Measurements from ENCODE around the gene ADGRG3. TPM values are rescaled to one million over a fixed set of nuclear protein-coding genes. Genes with fewer than 3 reads are reported as not detected.
"Not testable (repeated sequence)": the region's sequence is repeated elsewhere in the genome, so short reads cannot be mapped to it uniquely, and the experiment has no call there.

Gene ADGRG3
- total RNA-seq, 4 donors from 2014 or later: 3.8 to 14.2 (median 8.2) TPM

DNA sequence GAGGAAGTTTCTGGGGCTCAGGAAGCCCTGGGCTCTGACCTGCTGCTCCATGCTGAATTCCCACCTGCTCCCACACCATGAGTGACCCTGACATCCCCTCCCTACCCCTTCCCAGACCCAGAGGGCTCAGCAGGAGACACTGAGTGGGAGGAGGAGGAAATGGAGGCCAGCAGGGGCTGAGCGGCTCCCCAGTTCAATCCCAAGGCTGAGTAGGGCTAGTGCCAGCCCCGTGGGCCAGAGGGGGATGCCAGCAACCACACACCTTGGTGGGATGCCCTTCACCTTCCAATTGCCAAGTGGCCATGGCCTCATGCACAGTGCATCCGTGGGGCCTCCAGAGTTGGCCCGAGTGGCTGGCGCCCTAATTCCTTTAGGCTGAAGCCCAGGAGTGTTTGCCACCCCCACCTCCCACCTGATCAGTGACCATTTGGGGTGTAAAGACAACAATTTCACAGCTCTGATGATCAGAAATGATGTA is 1.0 kb upstream of the ADGRG3 start:
- intact Hi-C loops (cut with DNase I): no loop called here
- WGBS, 2 donors: 83 to 100% methylated on average over 2 to 3 of the region's 5 CpGs
- H3K36me3 ChIP-seq: peaks cover 27% of the 10 kb centered on the region in 2 donors
- H3K4me1 ChIP-seq: no peaks in the 10 kb centered on the region
- H3K9me3 ChIP-seq: no peaks in the 10 kb centered on the region
- no peaks in the 10 kb centered on the region for H3K27me3 ChIP-seq
- H3K4me3 ChIP-seq (replicated peaks in 1 of 3): no peak overlapping the region
- TF ChIP-seq POLR2A (IDR thresholded peaks at IDR 0.05): no peak
- DNase-seq: no peak
- no peak overlapping the region for H3K27ac ChIP-seq

DNA sequence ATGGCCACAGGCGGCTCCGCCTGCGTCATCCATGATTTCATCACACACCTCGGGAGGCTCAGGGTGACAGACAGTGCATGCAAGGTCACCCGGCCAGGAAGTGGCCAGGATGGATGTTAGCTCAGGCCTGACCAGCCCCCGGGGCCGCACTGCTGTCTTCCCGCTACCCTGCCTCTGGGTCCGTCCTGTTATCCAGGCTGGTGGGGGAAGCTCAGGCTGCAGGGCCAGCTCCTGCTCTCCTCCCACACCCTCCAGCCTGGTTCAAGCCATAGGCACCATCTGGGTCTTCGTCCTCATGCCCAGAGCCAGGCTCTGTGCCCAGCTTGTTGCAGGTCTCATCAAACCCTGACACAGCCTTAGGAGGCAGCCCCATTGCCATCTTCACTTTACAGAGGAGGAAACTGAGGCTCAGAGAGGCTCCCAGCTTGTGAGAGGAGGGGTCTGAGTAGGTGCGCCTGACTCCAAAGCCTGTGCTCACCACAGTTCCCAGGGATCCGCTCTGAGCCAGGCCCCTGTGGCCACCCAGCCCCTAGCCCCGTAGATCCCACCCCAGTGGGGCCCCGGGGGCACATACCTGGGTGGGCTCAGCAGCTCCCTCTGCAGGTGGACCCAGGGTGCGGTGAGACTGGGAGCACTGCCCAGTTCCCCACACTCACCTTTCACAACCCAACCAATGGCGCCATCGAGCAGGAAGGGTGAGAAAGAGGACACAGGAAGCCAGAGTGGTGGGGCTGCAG is 412 bp upstream of the ADGRG3 start:
- H3K4me3 ChIP-seq (replicated peaks in 1 of 3): no peak overlapping the region
- intact Hi-C loops (cut with DNase I): no loop called here
- H3K9me3 ChIP-seq: no peaks in the 10 kb centered on the region
- TF ChIP-seq, protein P1, sequence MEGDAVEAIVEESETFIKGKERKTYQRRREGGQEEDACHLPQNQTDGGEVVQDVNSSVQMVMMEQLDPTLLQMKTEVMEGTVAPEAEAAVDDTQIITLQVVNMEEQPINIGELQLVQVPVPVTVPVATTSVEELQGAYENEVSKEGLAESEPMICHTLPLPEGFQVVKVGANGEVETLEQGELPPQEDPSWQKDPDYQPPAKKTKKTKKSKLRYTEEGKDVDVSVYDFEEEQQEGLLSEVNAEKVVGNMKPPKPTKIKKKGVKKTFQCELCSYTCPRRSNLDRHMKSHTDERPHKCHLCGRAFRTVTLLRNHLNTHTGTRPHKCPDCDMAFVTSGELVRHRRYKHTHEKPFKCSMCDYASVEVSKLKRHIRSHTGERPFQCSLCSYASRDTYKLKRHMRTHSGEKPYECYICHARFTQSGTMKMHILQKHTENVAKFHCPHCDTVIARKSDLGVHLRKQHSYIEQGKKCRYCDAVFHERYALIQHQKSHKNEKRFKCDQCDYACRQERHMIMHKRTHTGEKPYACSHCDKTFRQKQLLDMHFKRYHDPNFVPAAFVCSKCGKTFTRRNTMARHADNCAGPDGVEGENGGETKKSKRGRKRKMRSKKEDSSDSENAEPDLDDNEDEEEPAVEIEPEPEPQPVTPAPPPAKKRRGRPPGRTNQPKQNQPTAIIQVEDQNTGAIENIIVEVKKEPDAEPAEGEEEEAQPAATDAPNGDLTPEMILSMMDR (IDR thresholded peaks at IDR 0.05): peak in 2 of 6 experiments; percentile 14 to 27
- no peak for TF ChIP-seq POLR2A (IDR thresholded peaks at IDR 0.05)
- no peaks in the 10 kb centered on the region for H3K27me3 ChIP-seq
- H3K27ac ChIP-seq: peak overlapping the region in 1 of 3 donors; percentile 38
- H3K36me3 ChIP-seq: peaks cover 21% of the 10 kb centered on the region in 2 donors
- WGBS, 2 donors: 76 to 79% methylated on average over 7 to 11 of the region's 17 CpGs
- peak; percentile 34 to 41 for DNase-seq
- H3K4me1 ChIP-seq: no peaks in the 10 kb centered on the region

GRCh38 chr16:57668630-57669475 is 747 bp downstream of the ADGRG3 start:
- no peak overlapping the region for H3K4me3 ChIP-seq (replicated peaks in 1 of 3)
- intact Hi-C loops (cut with DNase I): no loop called here
- H3K4me1 ChIP-seq: no peaks in the 10 kb centered on the region
- 85 to 93% methylated on average over 20 of the region's 20 CpGs for WGBS, 2 donors
- DNase-seq: no peak
- H3K36me3 ChIP-seq: peaks cover 9% of the 10 kb centered on the region in 2 donors
- H3K27ac ChIP-seq: peak overlapping the region in 1 of 3 donors; percentile 38
- no peaks in the 10 kb centered on the region for H3K27me3 ChIP-seq
- TF ChIP-seq, protein P1 (IDR thresholded peaks at IDR 0.05): no peak
- H3K9me3 ChIP-seq: no peaks in the 10 kb centered on the region

GRCh38 chr16:57669476-57670162 is 1.5 kb downstream of the ADGRG3 start:
- no peaks in the 10 kb centered on the region for H3K4me1 ChIP-seq
- DNase-seq: no peak
- no peaks in the 10 kb centered on the region for H3K9me3 ChIP-seq
- H3K27me3 ChIP-seq: no peaks in the 10 kb centered on the region
- 92 to 94% methylated on average over 7 to 9 of the region's 12 CpGs for WGBS, 2 donors
- TF ChIP-seq POLR2A (IDR thresholded peaks at IDR 0.05): no peak
- H3K27ac ChIP-seq: no peak overlapping the region
- H3K36me3 ChIP-seq: peaks cover 2% of the 10 kb centered on the region in 2 donors
- H3K4me3 ChIP-seq (replicated peaks in 1 of 3): no peak overlapping the region
- intact Hi-C loops (cut with DNase I): no loop called here

- intact Hi-C loops (cut with DNase I): no loop called here
- H3K9me3 ChIP-seq: no peaks in the 10 kb centered on the region
- H3K36me3 ChIP-seq: no peaks in the 10 kb centered on the region
- no peaks in the 10 kb centered on the region for H3K27me3 ChIP-seq
- no peaks in the 10 kb centered on the region for H3K4me1 ChIP-seq
- H3K27ac ChIP-seq: no peak overlapping the region
- H3K4me3 ChIP-seq (replicated peaks in 1 of 3): no peak overlapping the region
- no peak for DNase-seq
- no peak for TF ChIP-seq POLR2A (IDR thresholded peaks at IDR 0.05)
- TF ChIP-seq, protein P1 (IDR thresholded peaks at IDR 0.05): no peak
- WGBS, 2 donors: 68 to 79% methylated on average over 4 of the region's 4 CpGs
These were observed 2.1 kb downstream of the ADGRG3 start for GRCh38 chr16:57670196-57670595.

DNA sequence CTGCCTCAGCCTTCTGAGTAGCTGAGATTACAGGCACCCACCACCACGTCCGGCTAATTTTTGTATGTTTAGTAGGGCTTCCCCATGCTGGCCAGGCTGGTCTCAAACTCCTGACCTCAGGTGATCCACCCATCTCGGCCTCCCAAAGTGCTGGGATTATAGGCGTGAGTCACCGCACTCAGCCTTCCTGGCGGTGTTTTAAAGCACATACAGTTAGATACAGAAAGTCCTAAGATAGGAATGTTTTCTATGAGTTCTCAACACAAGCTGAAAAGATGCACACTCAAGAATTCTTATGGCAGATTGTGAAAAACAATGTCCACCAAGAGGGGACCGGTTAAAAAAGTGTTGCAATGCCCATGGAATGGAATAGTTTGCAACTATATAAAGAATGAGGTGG is 3.3 kb downstream of the ADGRG3 start:
- H3K4me3 ChIP-seq (replicated peaks in 1 of 3); intact Hi-C loops (cut with DNase I); DNase-seq; H3K9me3 ChIP-seq; H3K36me3 ChIP-seq; H3K27ac ChIP-seq; H3K4me1 ChIP-seq; H3K27me3 ChIP-seq: not testable (repeated sequence)
- WGBS, 2 donors: 88 to 90% methylated on average over 7 of the region's 7 CpGs

Measured in thyroid gland (tissue), 4 donors.